SK-N-SH treated with all-trans-retinoic acid at 6 μM for 48 hours (cell line): ENCODE measurements around the gene EMD.
A peak's percentile ranks its signal among the peaks of the same experiment; 100 is the strongest.

Source experiments
- ATAC-seq: fragments of 200-7000 bp; cut with Tn5 transposase; 3 replicates; pipeline ENCODE4 v1.9.1; 2020; ENCODE audit warnings: mild to moderate bottlenecking, moderate library complexity
- CSDC2 ChIP-seq: fragments of 250-450 bp; sonication (Bioruptor Pico); IDR thresholded peaks from 2 replicates; pipeline ENCODE4 v1.5.0; 2020; ENCODE audit warnings: mild to moderate bottlenecking, moderate library complexity
- GLIS3 ChIP-seq: fragments of 250-450 bp; sonication (Bioruptor Pico); IDR thresholded peaks from 2 replicates; pipeline ENCODE4 v1.5.0; 2020; ENCODE audit warnings: mild to moderate bottlenecking, moderate library complexity
- ISL1 ChIP-seq: fragments of 250-450 bp; sonication (Bioruptor Pico); IDR thresholded peaks from 2 replicates; pipeline ENCODE4 v2.1.2; 2022; ENCODE audit warnings: mild to moderate bottlenecking, moderate library complexity
- OSR1 ChIP-seq: fragments of 250-450 bp; sonication (Bioruptor Pico); IDR thresholded peaks from 2 replicates; pipeline ENCODE4 v1.8.0; 2022; ENCODE audit warnings: moderate library complexity, mild to moderate bottlenecking, inconsistent platforms
- PPARA ChIP-seq: fragments of 250-450 bp; sonication (Bioruptor Pico); IDR thresholded peaks from 2 replicates; pipeline ENCODE4 v1.5.0; 2020; ENCODE audit warnings: mild to moderate bottlenecking, borderline replicate concordance
- TOX ChIP-seq: fragments of 250-450 bp; sonication (Bioruptor Pico); IDR thresholded peaks from 2 replicates; pipeline ENCODE4 v1.8.0; 2021; ENCODE audit warnings: mild to moderate bottlenecking, moderate library complexity, borderline replicate concordance
- ZC3H10 ChIP-seq: fragments of 250-450 bp; sonication (Bioruptor Pico); IDR thresholded peaks from 2 replicates; pipeline ENCODE4 v1.5.1; 2021; ENCODE audit warnings: mild to moderate bottlenecking, moderate library complexity
- ZFP30 ChIP-seq: fragments of 450-650 bp; formaldehyde crosslinking; IDR thresholded peaks from 2 replicates; pipeline ENCODE4 v1.5.0; 2022; ENCODE audit warnings: mild to moderate bottlenecking, moderate library complexity
- ZNF70 ChIP-seq: fragments of 450-650 bp; formaldehyde crosslinking; IDR thresholded peaks from 2 replicates; pipeline ENCODE4 v1.5.0; 2020; ENCODE audit warnings: mild to moderate bottlenecking, moderate library complexity
- ZNF8 ChIP-seq: fragments of 450-650 bp; formaldehyde crosslinking; IDR thresholded peaks from 2 replicates; pipeline ENCODE4 v1.5.0; 2020; ENCODE audit warnings: mild to moderate bottlenecking, moderate library complexity
- TF ChIP-seq, protein P1 (sequence below): fragments of 250-450 bp; sonication (Bioruptor Pico); IDR thresholded peaks from 2 replicates; pipeline ENCODE4 v1.5.0; 2020; ENCODE audit warnings: mild to moderate bottlenecking, moderate library complexity
- TF ChIP-seq, protein P2 (sequence below): fragments of 250-450 bp; sonication (Bioruptor Pico); IDR thresholded peaks from 2 replicates; pipeline ENCODE4 v1.5.1; 2021; ENCODE audit warnings: mild to moderate bottlenecking, moderate library complexity
- TF ChIP-seq, protein P3 (sequence below): fragments of 250-450 bp; sonication (Bioruptor Pico); IDR thresholded peaks from 2 replicates; pipeline ENCODE4 v1.8.0; 2020; ENCODE audit warnings: mild to moderate bottlenecking, moderate library complexity, borderline replicate concordance
- TF ChIP-seq, protein P4 (sequence below): fragments of 250-450 bp; sonication (Bioruptor Pico); IDR thresholded peaks from 2 replicates; pipeline ENCODE4 v1.5.1; 2020; ENCODE audit warnings: low read depth, mild to moderate bottlenecking, moderate library complexity
- TF ChIP-seq, protein P5 (sequence below): fragments of 250-450 bp; sonication (Bioruptor Pico); IDR thresholded peaks from 2 replicates; pipeline ENCODE4 v1.8.0; 2021; ENCODE audit warnings: low read depth, mild to moderate bottlenecking, moderate library complexity, borderline replicate concordance

The EMD gene

DNA sequence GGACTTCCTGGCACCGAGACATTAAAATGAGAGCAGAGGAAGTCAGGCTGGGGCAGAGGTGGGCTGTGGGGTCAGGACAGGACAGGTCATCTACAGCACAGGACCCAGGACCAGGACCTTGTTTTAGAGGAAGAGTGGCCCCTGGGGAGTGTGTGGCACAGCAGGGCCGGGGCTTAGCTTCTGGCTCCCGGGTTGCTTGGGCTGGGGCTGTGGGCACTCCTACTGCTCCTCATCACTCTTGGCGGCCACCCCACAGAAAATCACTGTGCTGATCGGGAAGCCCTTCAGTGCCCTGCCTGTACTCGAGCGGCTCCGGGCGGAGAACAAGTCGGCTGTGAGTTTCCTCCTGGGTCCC, 41.3 kb downstream of the EMD start (continued):
- TF ChIP-seq, protein P1, sequence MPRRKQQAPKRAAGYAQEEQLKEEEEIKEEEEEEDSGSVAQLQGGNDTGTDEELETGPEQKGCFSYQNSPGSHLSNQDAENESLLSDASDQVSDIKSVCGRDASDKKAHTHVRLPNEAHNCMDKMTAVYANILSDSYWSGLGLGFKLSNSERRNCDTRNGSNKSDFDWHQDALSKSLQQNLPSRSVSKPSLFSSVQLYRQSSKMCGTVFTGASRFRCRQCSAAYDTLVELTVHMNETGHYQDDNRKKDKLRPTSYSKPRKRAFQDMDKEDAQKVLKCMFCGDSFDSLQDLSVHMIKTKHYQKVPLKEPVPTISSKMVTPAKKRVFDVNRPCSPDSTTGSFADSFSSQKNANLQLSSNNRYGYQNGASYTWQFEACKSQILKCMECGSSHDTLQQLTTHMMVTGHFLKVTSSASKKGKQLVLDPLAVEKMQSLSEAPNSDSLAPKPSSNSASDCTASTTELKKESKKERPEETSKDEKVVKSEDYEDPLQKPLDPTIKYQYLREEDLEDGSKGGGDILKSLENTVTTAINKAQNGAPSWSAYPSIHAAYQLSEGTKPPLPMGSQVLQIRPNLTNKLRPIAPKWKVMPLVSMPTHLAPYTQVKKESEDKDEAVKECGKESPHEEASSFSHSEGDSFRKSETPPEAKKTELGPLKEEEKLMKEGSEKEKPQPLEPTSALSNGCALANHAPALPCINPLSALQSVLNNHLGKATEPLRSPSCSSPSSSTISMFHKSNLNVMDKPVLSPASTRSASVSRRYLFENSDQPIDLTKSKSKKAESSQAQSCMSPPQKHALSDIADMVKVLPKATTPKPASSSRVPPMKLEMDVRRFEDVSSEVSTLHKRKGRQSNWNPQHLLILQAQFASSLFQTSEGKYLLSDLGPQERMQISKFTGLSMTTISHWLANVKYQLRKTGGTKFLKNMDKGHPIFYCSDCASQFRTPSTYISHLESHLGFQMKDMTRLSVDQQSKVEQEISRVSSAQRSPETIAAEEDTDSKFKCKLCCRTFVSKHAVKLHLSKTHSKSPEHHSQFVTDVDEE (CRISPR knock-in tag) = no peak
- TF ChIP-seq GLIS3 (CRISPR knock-in tag) (no peak), OSR1 (CRISPR knock-in tag) (no peak), ZNF8 (CRISPR knock-in tag) (no peak), ZC3H10 (CRISPR knock-in tag) (no peak), ZFP30 (CRISPR knock-in tag) (no peak)
- TF ChIP-seq, protein P2, sequence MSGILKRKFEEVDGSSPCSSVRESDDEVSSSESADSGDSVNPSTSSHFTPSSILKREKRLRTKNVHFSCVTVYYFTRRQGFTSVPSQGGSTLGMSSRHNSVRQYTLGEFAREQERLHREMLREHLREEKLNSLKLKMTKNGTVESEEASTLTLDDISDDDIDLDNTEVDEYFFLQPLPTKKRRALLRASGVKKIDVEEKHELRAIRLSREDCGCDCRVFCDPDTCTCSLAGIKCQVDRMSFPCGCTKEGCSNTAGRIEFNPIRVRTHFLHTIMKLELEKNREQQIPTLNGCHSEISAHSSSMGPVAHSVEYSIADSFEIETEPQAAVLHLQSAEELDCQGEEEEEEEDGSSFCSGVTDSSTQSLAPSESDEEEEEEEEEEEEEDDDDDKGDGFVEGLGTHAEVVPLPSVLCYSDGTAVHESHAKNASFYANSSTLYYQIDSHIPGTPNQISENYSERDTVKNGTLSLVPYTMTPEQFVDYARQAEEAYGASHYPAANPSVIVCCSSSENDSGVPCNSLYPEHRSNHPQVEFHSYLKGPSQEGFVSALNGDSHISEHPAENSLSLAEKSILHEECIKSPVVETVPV (CRISPR knock-in tag) = no peak
- TF ChIP-seq, all 23 proteins: peak for 0

DNA sequence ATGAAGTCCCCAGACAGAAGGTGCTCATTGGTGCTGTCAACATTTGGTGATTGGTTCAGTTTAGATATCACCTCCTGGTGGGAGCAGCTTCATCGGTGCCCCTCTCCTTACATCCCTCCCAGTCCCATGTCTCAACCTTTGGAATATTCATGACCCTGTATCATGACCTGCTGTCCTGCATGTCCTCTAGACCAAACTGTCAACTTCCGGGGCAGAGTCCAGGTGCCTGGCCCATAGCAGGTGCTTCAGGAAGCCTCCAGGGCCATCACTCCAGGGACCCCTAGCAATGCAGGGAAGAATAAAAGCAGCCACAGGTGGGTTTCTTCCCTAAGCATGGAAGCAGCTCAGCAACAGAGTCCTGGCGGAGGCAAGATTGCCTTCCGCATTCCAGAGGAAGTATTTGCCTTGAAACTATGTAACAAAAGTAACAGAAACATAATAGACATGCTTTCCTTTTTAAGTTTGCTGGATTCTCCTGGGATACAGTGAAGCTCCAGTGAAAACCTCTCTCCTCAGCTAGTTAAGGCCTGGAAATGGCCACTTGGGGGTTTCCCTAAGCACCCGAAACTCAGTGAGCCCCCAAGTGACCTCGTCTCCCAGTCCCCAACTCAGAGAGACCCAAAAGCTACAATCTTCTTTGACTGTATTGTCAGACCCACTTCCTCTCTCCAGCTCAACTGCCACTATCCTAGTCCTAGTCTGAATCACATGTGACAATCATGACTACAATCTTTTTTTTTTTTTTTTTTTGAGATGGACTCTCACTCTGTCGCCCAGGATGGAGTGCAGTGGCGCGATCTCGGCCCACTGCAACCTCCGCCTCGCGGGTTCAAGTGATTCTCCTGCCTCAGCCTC, 48.0 kb downstream of the EMD start:
- no peak for ATAC-seq
- TF ChIP-seq OSR1 (CRISPR knock-in tag) = no peak
- TF ChIP-seq, protein P3, sequence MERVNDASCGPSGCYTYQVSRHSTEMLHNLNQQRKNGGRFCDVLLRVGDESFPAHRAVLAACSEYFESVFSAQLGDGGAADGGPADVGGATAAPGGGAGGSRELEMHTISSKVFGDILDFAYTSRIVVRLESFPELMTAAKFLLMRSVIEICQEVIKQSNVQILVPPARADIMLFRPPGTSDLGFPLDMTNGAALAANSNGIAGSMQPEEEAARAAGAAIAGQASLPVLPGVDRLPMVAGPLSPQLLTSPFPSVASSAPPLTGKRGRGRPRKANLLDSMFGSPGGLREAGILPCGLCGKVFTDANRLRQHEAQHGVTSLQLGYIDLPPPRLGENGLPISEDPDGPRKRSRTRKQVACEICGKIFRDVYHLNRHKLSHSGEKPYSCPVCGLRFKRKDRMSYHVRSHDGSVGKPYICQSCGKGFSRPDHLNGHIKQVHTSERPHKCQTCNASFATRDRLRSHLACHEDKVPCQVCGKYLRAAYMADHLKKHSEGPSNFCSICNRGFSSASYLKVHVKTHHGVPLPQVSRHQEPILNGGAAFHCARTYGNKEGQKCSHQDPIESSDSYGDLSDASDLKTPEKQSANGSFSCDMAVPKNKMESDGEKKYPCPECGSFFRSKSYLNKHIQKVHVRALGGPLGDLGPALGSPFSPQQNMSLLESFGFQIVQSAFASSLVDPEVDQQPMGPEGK (CRISPR knock-in tag) = no peak
- TF ChIP-seq, protein P4, sequence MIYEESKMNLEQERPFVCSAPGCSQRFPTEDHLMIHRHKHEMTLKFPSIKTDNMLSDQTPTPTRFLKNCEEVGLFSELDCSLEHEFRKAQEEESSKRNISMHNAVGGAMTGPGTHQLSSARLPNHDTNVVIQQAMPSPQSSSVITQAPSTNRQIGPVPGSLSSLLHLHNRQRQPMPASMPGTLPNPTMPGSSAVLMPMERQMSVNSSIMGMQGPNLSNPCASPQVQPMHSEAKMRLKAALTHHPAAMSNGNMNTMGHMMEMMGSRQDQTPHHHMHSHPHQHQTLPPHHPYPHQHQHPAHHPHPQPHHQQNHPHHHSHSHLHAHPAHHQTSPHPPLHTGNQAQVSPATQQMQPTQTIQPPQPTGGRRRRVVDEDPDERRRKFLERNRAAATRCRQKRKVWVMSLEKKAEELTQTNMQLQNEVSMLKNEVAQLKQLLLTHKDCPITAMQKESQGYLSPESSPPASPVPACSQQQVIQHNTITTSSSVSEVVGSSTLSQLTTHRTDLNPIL (CRISPR knock-in tag) = no peak
- TF ChIP-seq, protein P1 (CRISPR knock-in tag) = no peak
- TF ChIP-seq PPARA (CRISPR knock-in tag) = no peak
- TF ChIP-seq TOX (CRISPR knock-in tag) = no peak
- TF ChIP-seq ZNF8 (CRISPR knock-in tag) = no peak
- TF ChIP-seq ZC3H10 (CRISPR knock-in tag) = no peak
- no peak for TF ChIP-seq CSDC2 (CRISPR knock-in tag)
- TF ChIP-seq ZNF70 (CRISPR knock-in tag) = no peak
- no peak for TF ChIP-seq ISL1 (CRISPR knock-in tag)
- TF ChIP-seq, all 23 proteins: peak for 0

DNA sequence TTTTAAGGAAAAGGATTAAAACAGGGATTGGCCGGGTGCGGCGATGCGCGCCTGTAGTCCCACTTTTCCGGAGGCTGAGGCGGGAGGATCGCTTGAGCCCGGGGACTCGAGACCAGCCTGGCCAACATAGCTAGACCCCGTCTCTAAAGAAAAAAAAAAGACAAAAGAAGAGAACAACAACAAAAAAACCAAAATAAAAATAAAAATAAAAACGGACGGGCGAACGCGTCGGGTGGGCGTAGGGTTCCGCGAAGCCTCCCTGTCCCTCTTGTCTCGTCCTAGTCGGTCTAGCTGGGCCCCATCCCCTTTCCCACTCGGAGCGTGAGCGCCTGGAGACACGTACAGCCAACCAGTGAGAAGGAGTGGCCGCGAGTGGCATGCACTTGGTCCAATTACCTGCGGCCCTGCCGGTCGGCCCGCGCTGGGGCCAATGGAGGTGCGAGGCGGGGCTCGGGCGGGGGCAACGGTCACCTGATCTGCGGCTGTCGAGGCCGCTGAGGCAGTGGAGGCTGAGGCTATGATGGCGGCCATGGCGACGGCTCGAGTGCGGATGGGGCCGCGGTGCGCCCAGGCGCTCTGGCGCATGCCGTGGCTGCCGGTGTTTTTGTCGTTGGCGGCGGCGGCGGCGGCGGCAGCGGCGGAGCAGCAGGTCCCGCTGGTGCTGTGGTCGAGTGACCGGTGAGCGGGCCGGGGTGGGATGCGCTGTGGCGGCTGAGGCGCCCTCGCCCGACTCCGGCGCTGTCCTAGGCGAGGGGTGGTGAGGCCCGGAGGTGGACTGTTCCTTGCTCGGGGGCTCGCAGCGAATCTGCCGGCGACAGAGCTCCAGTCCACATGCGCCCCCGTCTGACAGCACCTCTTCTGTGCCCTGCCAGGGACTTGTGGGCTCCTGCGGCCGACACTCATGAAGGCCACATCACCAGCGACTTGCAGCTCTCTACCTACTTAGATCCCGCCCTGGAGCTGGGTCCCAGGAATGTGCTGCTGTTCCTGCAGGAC, 49.4 kb downstream of the EMD start, which contains the start of gene ATP6AP1:
TSS of gene ATP6AP1 (plus strand) at position 502 of the 996 bp plus-strand sequence. CDS start at position 518, 16 bp downstream.
- TF ChIP-seq, protein P5, sequence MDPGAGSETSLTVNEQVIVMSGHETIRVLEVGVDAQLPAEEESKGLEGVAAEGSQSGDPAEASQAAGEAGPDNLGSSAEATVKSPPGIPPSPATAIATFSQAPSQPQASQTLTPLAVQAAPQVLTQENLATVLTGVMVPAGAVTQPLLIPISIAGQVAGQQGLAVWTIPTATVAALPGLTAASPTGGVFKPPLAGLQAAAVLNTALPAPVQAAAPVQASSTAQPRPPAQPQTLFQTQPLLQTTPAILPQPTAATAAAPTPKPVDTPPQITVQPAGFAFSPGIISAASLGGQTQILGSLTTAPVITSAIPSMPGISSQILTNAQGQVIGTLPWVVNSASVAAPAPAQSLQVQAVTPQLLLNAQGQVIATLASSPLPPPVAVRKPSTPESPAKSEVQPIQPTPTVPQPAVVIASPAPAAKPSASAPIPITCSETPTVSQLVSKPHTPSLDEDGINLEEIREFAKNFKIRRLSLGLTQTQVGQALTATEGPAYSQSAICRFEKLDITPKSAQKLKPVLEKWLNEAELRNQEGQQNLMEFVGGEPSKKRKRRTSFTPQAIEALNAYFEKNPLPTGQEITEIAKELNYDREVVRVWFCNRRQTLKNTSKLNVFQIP = no peak
- TF ChIP-seq, all 23 proteins: peak for 0
- peak; percentile 98 for ATAC-seq
